GM10266 (cell line): ENCODE measurements around the gene PLCZ1.

Experiments used
- DNase-seq: peaks from one replicate; pipeline ENCODE4 v3.0.0; 2012; ENCODE audit errors: extremely low spot score
- CTCF ChIP-seq: IDR thresholded peaks from 2 replicates; pipeline ENCODE4 v1.5.1; 2012; ENCODE audit warnings: mild to moderate bottlenecking, low read depth; ENCODE audit not compliant: control insufficient read depth, insufficient read depth; ENCODE audit errors: missing control alignments

PLCZ1 gene

DNA sequence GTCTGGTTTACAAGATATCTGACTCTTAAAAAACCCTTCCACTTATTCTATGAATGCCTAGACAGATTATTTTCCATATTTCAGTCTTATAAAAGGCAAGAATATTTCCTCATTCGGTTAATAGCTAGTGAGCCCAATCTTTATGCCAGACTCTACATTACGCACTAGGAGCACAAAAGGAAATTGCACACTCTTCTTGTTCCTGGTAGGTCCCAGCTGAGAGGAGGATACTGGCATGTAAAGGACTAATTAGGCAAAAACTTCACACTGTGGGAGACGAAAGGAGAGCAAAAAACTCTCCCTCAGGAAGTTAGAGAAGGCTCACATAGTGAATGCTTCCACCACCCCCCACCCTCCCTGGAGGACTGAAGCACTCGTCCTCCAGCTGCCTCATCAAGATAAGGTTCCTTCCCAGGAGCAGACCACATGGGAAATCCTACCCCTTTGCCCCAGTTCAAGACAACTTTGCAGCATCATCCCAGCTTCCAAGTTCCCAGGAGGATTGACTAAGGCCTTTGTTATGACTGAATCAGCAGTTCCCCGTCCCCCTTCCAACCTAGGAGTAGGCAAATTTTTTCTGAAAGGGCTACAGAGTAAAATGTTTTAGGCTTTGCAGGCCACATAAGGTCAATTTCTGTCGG, 14.6 kb upstream of the PLCZ1 start:
- no peak for DNase-seq
- TF ChIP-seq CTCF: no peak

- DNase-seq: no peak
- TF ChIP-seq CTCF: no peak
These were observed 14.1 kb upstream of the PLCZ1 start for GRCh38 chr12:18751866-18752265.

DNA sequence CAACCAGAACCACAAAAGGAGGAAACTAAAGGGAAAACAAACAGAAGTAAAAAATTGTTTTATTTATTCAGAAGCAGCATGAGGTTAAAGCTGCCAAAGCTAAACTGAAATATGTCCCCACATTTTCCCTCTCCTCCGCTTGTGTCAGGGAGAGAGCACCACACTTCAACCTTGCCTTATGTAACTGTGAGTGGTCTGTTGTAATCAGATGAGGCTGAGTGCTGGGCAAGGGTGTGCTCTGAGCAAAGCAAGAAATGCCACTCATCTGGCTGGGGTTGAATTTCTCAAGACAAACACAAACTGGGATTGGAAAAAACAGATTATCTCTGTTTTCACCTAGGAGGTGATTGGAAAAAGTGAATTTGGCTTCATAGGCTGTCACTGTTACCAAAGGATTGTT, 12.3 kb upstream of the PLCZ1 start:
- TF ChIP-seq CTCF: no peak
- no peak for DNase-seq

- TF ChIP-seq CTCF: no peak
- DNase-seq: no peak
These were observed 11.7 kb upstream of the PLCZ1 start for GRCh38 chr12:18749386-18749957.

GRCh38 chr12:18747895-18748294, 10.1 kb upstream of the PLCZ1 start:
- DNase-seq: no peak
- no peak for TF ChIP-seq CTCF

GRCh38 chr12:18731156-18731555, 6.7 kb downstream of the PLCZ1 start:
- no peak for TF ChIP-seq CTCF

DNA sequence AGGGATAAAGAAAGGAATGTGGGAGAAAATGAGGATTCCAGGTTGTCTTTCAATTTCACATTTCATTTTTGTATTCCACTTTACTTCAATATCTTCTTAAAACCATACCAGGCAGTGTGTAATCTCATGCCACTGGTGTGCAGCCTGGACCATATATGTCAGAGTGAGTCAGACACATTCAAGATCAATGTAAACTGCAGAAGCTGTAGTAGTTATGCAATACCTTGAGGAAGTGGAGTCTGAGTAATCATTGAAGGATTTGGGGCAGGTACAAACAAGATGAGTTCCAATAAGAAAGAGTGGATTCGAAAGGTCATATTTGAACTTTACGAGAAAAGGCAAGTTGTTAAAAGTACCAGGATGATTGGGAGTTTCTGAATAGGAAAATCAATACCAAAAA, 14.1 kb downstream of the PLCZ1 start:
- TF ChIP-seq CTCF: no peak
- DNase-seq: no peak

More at GRCh38 chr12:18731156-18731555, 6.7 kb downstream of the PLCZ1 start:
- no peak for DNase-seq
